ENCODE results near the gene ZNF775. TPM values are rescaled to one million over a fixed set of nuclear protein-coding genes. Genes with fewer than 3 reads are reported as not detected.

The ZNF775 gene
- polyA plus RNA-seq, 3 donors, result 1.3 to 2.7 (median 1.4) TPM

- TF ChIP-seq, protein P1, sequence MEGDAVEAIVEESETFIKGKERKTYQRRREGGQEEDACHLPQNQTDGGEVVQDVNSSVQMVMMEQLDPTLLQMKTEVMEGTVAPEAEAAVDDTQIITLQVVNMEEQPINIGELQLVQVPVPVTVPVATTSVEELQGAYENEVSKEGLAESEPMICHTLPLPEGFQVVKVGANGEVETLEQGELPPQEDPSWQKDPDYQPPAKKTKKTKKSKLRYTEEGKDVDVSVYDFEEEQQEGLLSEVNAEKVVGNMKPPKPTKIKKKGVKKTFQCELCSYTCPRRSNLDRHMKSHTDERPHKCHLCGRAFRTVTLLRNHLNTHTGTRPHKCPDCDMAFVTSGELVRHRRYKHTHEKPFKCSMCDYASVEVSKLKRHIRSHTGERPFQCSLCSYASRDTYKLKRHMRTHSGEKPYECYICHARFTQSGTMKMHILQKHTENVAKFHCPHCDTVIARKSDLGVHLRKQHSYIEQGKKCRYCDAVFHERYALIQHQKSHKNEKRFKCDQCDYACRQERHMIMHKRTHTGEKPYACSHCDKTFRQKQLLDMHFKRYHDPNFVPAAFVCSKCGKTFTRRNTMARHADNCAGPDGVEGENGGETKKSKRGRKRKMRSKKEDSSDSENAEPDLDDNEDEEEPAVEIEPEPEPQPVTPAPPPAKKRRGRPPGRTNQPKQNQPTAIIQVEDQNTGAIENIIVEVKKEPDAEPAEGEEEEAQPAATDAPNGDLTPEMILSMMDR (IDR thresholded peaks at IDR 0.05), result no peak
- Histone ChIP-seq H2AFZ (ENCODE audit: insufficient read depth, low read depth, low read length, poor library complexity, severe bottlenecking) (no peak overlapping the region), H3K27ac (ENCODE audit: low read depth in 1 of 2, low read length in 2 of 2) (no peak overlapping the region), H4K20me1 (ENCODE audit: insufficient read depth, low read length) (peaks cover 3% of the 10 kb centered on the region), H3K27me3 (ENCODE audit: control insufficient read depth in 2 of 2, insufficient read depth in 2 of 2, low read length in 2 of 2) (no peaks in the 10 kb centered on the region), H3K4me3 (replicated peaks in 1 of 3; ENCODE audit: low read depth in 2 of 3, low read length in 3 of 3) (no peak overlapping the region), H3K36me3 (replicated peaks in 1 of 2; ENCODE audit: control insufficient read depth in 1 of 2, insufficient read depth in 2 of 2, low read length in 2 of 2) (no peaks in the 10 kb centered on the region), H3K79me2 (ENCODE audit: insufficient read depth, low read length) (peaks cover 18% of the 10 kb centered on the region), H3K4me2 (replicated peaks; ENCODE audit: extremely low read depth, low read length, poor library complexity, severe bottlenecking) (no peak overlapping the region), H3K4me1 (ENCODE audit: control insufficient read depth in 1 of 2, insufficient read depth in 2 of 2, low read length in 2 of 2) (peaks cover 22 to 32% of the 10 kb centered on the region in 2 donors), H3K9ac (ENCODE audit: insufficient read depth, low read length, poor library complexity, severe bottlenecking) (no peak overlapping the region), H3K9me3 (replicated peaks in 1 of 2; ENCODE audit: control insufficient read depth in 1 of 2, insufficient read depth in 1 of 2, low read length in 2 of 2) (peaks cover 0 to 15% of the 10 kb centered on the region in 2 donors)
- peaks cover 7 to 14% (median 11%) of the 10 kb centered on the region in 7 donors for H3K9me3 Mint-ChIP-seq
- intact Hi-C loops (cut with micrococcal nuclease), result no loop called here
- peaks cover 3 to 7% of the 10 kb centered on the region in 2 donors for H3K36me3 Mint-ChIP-seq
- H3K27me3 Mint-ChIP-seq (ENCODE audit: low read depth in 3 of 3), result peaks cover 2 to 12% (median 9%) of the 10 kb centered on the region in 3 donors
- no CpG with 5 or more reads among the region's 2 CpGs for WGBS (ENCODE audit: insufficient coverage)
- H3K27ac Mint-ChIP-seq, result no peak overlapping the region
- no peak overlapping the region for H3K4me3 Mint-ChIP-seq
- H3K4me1 Mint-ChIP-seq, result peaks cover 40% of the 10 kb centered on the region
- no peak for DNase-seq
Observed at GRCh38 chr7:150446288-150446938, 67.3 kb downstream of the ZNF775 start.

Other genes starting within 250 kb of the ZNF775 start
- gene LRRC61, start 56.0 kb upstream of the ZNF775 start, polyA plus RNA-seq, result 1 to 10 TPM; 1.4 to 8.6 (median 5.7) TPM
- 1 to 10 TPM in 2 of 3 donors, under 1 TPM in 1; 0.55 to 1.9 (median 1.7) TPM for gene ACTR3C, start 55.8 kb upstream of the ZNF775 start, polyA plus RNA-seq
- not detected for gene RARRES2, start 37.7 kb upstream of the ZNF775 start, polyA plus RNA-seq
- gene REPIN1, start 10.5 kb upstream of the ZNF775 start, polyA plus RNA-seq, result 10 to 100 TPM; 32.7 to 42.9 (median 39.0) TPM
- 10 to 100 TPM; 12.0 to 26.8 (median 22.5) TPM for gene GIMAP8, start 71.3 kb downstream of the ZNF775 start, polyA plus RNA-seq
- gene GIMAP7, start 135.5 kb downstream of the ZNF775 start, polyA plus RNA-seq, result 100 to 1,000 TPM in 1 of 3 donors, 10 to 100 TPM in 2; 26.2 to 115 (median 54.5) TPM
- 100 to 1,000 TPM in 2 of 3 donors, 10 to 100 TPM in 1; 37.3 to 269 (median 167) TPM for gene GIMAP4, start 188.1 kb downstream of the ZNF775 start, polyA plus RNA-seq